ENCODE measurements around the gene TM9SF4. TPM values are rescaled to one million over a fixed set of nuclear protein-coding genes. Genes with fewer than 3 reads are reported as not detected.
A peak's percentile ranks its signal among the peaks of the same experiment; 100 is the strongest.
"Not testable (repeated sequence)": the region's sequence is repeated elsewhere in the genome, so short reads cannot be mapped to it uniquely, and the experiment has no call there.

TM9SF4 gene
- total and polyA plus RNA-seq, 8 donors = 56.2 to 63.5 (median 60.1) TPM

DNA sequence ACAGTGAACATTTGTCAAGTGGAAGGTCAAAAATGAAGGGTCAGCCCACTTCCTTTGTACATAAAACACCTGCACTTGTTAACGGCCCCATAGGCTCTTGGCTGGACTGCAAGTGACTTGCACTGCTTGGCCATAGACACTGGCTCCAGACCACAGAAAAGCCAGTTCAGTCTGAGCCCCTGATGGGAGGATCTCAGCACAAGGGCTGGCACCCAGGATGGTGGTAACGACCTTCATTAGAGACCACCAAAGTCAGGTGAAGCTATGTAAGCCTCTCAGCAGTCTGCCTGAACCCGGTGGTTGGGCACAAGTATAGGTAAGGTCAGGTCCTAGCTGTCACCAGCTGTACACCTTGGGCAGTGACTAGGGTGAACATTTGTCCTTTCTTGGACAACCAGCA lies 81.9 kb downstream of the TM9SF4 start:
- peaks cover 0 to 45% of the 10 kb centered on the region in 2 donors for H3K36me3 ChIP-seq
- H3K9me3 ChIP-seq = no peaks in the 10 kb centered on the region
- ATAC-seq (no peak), DNase-seq (no peak)
- H3K27me3 ChIP-seq = no peaks in the 10 kb centered on the region
- H3K4me1 ChIP-seq = peaks cover 20 to 52% of the 10 kb centered on the region in 2 donors
- intact Hi-C loops (cut with DNase I) = no loop called here
- H3K27ac ChIP-seq = peak overlapping the region in 1 of 2 donors; percentile 36
- TF ChIP-seq CTCF (IDR thresholded peaks at IDR 0.05) = no peak
- no peak overlapping the region for H3K4me3 ChIP-seq

DNA sequence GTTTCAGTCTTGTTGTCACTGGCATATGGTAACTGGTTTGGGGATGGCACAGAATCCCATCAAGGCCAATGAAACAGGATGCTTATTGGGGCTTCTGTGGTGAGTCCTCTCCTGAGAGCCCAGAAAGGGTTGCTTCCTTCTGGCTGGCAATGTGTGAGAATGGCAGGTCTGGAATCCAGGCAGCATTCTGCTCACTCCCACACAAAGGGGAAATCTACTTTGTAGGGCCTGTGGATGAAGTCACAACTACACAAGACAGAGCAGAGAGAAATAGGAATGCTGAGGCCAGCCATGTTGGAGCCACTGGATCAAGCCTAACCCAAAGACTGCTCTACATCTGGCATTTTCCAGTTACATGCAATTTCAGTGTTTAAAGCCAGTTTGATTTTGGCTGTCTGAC lies 82.4 kb downstream of the TM9SF4 start:
- DNase-seq = no peak
- H3K9me3 ChIP-seq = no peaks in the 10 kb centered on the region
- H3K4me1 ChIP-seq = peaks cover 20 to 52% of the 10 kb centered on the region in 2 donors
- H3K36me3 ChIP-seq = peaks cover 0 to 50% of the 10 kb centered on the region in 2 donors
- intact Hi-C loops (cut with DNase I) = no loop called here
- H3K27me3 ChIP-seq = no peaks in the 10 kb centered on the region
- ATAC-seq = peak; percentile 2
- peak overlapping the region; percentile 36 to 50 for H3K27ac ChIP-seq
- TF ChIP-seq CTCF (IDR thresholded peaks at IDR 0.05) = no peak
- no peak overlapping the region for H3K4me3 ChIP-seq

DNA sequence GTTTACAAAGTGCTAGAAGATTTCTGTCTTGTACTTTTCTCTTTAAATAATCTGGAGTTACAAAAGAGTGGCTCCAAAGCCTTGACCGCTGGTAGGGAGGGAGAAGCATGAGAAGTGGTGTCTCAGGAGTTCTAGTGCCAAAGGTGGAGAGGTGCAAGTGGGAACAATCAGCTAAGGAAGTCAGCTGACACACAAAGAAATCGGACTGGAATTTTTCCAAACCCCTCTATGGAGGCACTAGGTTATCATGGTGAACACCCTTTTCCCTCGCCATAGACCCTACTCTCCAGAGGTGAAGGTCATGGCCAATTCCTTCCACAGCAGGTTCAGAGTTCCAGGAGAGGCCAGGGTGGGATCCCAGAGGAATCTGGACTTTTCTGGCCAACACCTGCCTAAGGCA lies 83.2 kb downstream of the TM9SF4 start:
- Histone ChIP-seq H3K9me3 (no peaks in the 10 kb centered on the region), H3K4me3 (no peak overlapping the region), H3K27ac (peak overlapping the region; percentile 5 to 50), H3K27me3 (no peaks in the 10 kb centered on the region), H3K36me3 (peaks cover 0 to 58% of the 10 kb centered on the region in 2 donors), H3K4me1 (peaks cover 20 to 52% of the 10 kb centered on the region in 2 donors)
- no peak for TF ChIP-seq CTCF (IDR thresholded peaks at IDR 0.05)
- intact Hi-C loops (cut with DNase I) = no loop called here
- ATAC-seq = peak; percentile 69
- no peak for DNase-seq

DNA sequence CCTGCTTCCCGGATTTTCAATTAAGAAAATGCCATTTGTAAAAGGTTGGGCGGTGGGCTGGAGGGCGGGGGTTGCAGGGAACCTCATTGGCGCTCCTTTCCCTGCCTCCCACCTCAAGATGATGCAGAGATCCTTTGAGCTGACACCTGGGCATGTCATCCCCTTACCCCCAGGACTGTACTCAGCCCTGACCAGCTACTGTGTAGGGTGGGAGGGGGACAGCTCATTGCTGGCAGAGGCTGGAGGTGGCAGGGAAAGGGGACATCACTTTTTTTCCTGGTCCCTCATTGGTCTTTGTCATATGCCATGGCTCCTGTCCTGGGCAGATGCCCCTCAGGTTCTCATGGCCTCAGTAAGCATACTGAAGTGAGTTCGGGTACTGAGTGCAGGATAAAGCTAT lies 83.8 kb downstream of the TM9SF4 start:
- H3K27me3 ChIP-seq; H3K4me3 ChIP-seq; intact Hi-C loops (cut with DNase I); DNase-seq; H3K9me3 ChIP-seq; ATAC-seq: not testable (repeated sequence)
- Histone ChIP-seq H3K36me3 (peaks cover 0 to 64% of the 10 kb centered on the region in 2 donors), H3K27ac (peak overlapping the region; percentile 5 to 50), H3K4me1 (peaks cover 20 to 54% of the 10 kb centered on the region in 2 donors)

DNA sequence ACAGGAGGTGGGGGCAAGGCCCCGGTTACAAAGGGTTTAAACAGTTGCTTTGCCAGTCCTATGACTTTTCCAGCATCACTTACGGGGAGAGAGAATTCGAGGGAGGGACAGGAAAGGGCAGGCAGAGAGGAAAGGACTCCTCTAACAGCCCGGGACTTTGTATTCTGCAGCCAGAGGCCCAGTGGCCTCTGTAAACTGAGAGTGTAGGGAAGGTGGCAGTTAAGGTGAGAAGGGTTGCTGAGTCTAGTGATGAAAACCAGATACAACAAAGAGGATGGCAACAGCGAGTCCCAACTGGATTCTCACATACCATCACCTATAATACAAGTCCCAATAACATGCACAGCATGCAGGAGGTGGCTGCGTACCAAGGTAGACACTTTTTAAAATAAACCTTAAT lies 84.5 kb downstream of the TM9SF4 start:
- Histone ChIP-seq H3K27me3 (no peaks in the 10 kb centered on the region), H3K36me3 (peaks cover 0 to 71% of the 10 kb centered on the region in 2 donors), H3K4me1 (peaks cover 17 to 56% of the 10 kb centered on the region in 2 donors), H3K27ac (no peak overlapping the region), H3K9me3 (no peaks in the 10 kb centered on the region), H3K4me3 (no peak overlapping the region)
- intact Hi-C loops (cut with DNase I) = no loop called here
- ATAC-seq (no peak), DNase-seq (no peak)
- TF ChIP-seq CTCF (IDR thresholded peaks at IDR 0.05) = no peak

DNA sequence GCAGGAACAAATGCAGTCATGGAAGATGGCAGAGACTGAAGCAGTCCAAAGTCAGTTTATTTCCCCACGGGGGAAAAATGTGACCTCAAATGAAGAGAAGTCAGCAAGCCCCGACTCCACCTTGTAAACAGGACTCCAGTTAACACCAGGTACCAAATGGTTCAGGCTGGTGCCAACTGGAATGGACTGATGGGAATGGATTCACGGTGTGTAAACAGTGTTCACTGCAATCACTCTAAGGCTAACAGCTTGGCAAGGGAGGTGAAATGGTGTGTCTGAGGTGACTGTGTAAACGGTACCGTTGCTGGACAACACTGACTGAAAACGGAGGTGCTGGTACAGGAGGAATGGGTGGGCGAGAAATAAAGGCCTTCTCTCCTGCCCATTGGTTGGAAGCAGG lies 86.1 kb downstream of the TM9SF4 start:
- Histone ChIP-seq H3K9me3 (no peaks in the 10 kb centered on the region), H3K27me3 (no peaks in the 10 kb centered on the region), H3K4me3 (no peak overlapping the region), H3K27ac (no peak overlapping the region), H3K4me1 (peaks cover 10 to 53% of the 10 kb centered on the region in 2 donors), H3K36me3 (peaks cover 0 to 87% of the 10 kb centered on the region in 2 donors)
- intact Hi-C loops (cut with DNase I) = no loop called here
- DNase-seq (no peak), ATAC-seq (peak; percentile 43)
- no peak for TF ChIP-seq CTCF (IDR thresholded peaks at IDR 0.05)

DNA sequence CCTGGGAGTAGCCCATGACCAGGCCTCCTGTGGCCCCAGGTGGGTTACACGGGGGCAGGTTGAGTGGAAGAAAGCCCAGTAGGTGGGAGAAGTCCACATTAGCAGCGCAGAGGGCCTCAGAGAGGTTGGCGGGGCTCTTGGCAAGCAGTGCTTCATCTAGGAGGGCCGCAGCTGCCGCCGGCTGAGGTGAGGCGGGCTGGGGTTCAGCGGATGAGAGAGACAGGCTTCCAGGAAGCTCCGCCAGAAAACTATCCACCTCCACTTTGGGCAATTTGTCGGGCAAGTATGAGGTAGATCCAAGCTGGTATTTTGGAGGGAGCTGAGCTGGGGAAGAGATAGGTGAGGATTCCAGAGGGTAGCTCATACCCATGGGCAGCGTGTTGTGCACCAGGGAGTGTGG lies 87.1 kb downstream of the TM9SF4 start:
- peaks cover 9 to 53% of the 10 kb centered on the region in 2 donors for H3K4me1 ChIP-seq
- H3K27me3 ChIP-seq; H3K9me3 ChIP-seq; intact Hi-C loops (cut with DNase I); DNase-seq; ATAC-seq; H3K27ac ChIP-seq; H3K4me3 ChIP-seq: not testable (repeated sequence)
- H3K36me3 ChIP-seq = peaks cover 0 to 94% of the 10 kb centered on the region in 2 donors

- peaks cover 11 to 53% of the 10 kb centered on the region in 2 donors for H3K4me1 ChIP-seq
- ATAC-seq, DNase-seq: not testable (repeated sequence)
These were observed 87.6 kb downstream of the TM9SF4 start for GRCh38 chr20:32197136-32197535.

More at GRCh38 chr20:32197136-32197535, 87.6 kb downstream of the TM9SF4 start:
- H3K27me3 ChIP-seq; H3K27ac ChIP-seq; H3K9me3 ChIP-seq; H3K4me3 ChIP-seq; intact Hi-C loops (cut with DNase I): not testable (repeated sequence)
- peaks cover 0 to 93% of the 10 kb centered on the region in 2 donors for H3K36me3 ChIP-seq
